HCT116 (cell line): ENCODE data around the gene JAG1. TPM values are rescaled to one million over a fixed set of nuclear protein-coding genes. Genes with fewer than 3 reads are reported as not detected.

Experiments
- ATAC-seq: fragments of 200-7000 bp; cut with Tn5 transposase; 2 replicates; pipeline ENCODE4 v1.9.1; 2020; ENCODE audit warnings: mild to moderate bottlenecking, moderate library complexity
- BruUV-seq: library from RNA; stranded (reverse); fragments of 400-500 nt; replicated peaks from 2 replicates; lab custom pipeline; 2021; lab: Mats Ljungman, UMichigan
- CTCF ChIA-PET: fragments of 300-600 bp; sonication (Branson Sonifier 250); formaldehyde crosslinking; loops from one replicate; lab custom pipeline; 2021; ENCODE audit warnings: antibody characterized with exemption; lab: Charles Lee
- POLR2A ChIA-PET: fragments of 300-600, 350-600 bp; sonication (Branson Sonifier 250); formaldehyde crosslinking; loops from one replicate; lab custom pipeline; 2021; ENCODE audit warnings: antibody characterized with exemption; lab: Charles Lee
- RAD21 ChIA-PET, 2 experiments: fragments of 300-600 bp; sonication (Branson Sonifier 250); formaldehyde crosslinking; loops; one replicate each; lab custom pipeline; 2023; ENCODE audit warnings: low total read pairs in 2 of 2; ENCODE audit not compliant: uncharacterized antibody in 2 of 2, unreplicated experiment in 2 of 2, low non-redundant PET in 1 of 2; lab: Charles Lee
- DNase-seq: peaks from one replicate; pipeline ENCODE4 v3.0.0-alpha.2; 2010; ENCODE audit warnings: low read depth, low spot score
- H2AFZ ChIP-seq: fragments of 200-600 bp; shearing (Covaris generic), sonication (generic); 2 replicates; pipeline ENCODE4 v1.6.1; 2017; ENCODE audit warnings: low read depth, mixed run types, mixed read lengths, antibody characterized with exemption, low read length; ENCODE audit not compliant: poor library complexity, severe bottlenecking
- H3K27ac ChIP-seq: 2 replicates; pipeline ENCODE4 v1.5.1; 2012; ENCODE audit warnings: low read depth, low read length
- H3K27me3 ChIP-seq: fragments of 200-600 bp; sonication (generic); 2 replicates; pipeline ENCODE4 v1.6.1; 2016; ENCODE audit warnings: mixed run types, low read length, mixed read lengths; ENCODE audit not compliant: insufficient read depth
- H3K36me3 ChIP-seq, 2 experiments: fragments of 200-500 bp in 1 of 2; fragments of 200-600 bp in 1 of 2; sonication (Bioruptor generic) in 1 of 2; sonication (generic) in 1 of 2; 2 replicates each; pipeline versions ENCODE4 v1.5.1 to v1.6.1; 2014 to 2016; ENCODE audit warnings: low read length in 2 of 2, inconsistent platforms in 1 of 2, mixed read lengths in 1 of 2, mixed run types in 1 of 2; ENCODE audit not compliant: insufficient read depth in 2 of 2, control insufficient read depth in 1 of 2
- H3K4me1 ChIP-seq, 2 experiments: fragments of 200-600 bp in 1 of 2; sonication (generic) in 1 of 2; 2 replicates each; pipeline versions ENCODE4 v1.5.1 to v1.6.1; 2012 to 2017; ENCODE audit warnings: low read length in 2 of 2, inconsistent platforms in 1 of 2, mild to moderate bottlenecking in 1 of 2, mixed read lengths in 1 of 2, mixed run types in 1 of 2, moderate library complexity in 1 of 2; ENCODE audit not compliant: insufficient read depth in 2 of 2, control insufficient read depth in 1 of 2
- H3K4me2 ChIP-seq: fragments of 200-600 bp; sonication (generic); 2 replicates; pipeline ENCODE4 v1.6.1; 2017; ENCODE audit warnings: mixed run types, low read length, mixed read lengths
- H3K4me3 ChIP-seq, 2 experiments: fragments of 200-600 bp in 1 of 2; sonication (generic) in 1 of 2; replicated peaks in 1 of 2; 2 replicates each; pipeline ENCODE4 v1.5.1; 2011 to 2016; ENCODE audit warnings: low read length in 2 of 2, control low read depth in 1 of 2, low read depth in 1 of 2, mild to moderate bottlenecking in 1 of 2, mixed read lengths in 1 of 2, mixed run types in 1 of 2
- H3K79me2 ChIP-seq: fragments of 200-600 bp; sonication (generic); 2 replicates; pipeline ENCODE4 v1.6.1; 2017; ENCODE audit warnings: mild to moderate bottlenecking, mixed run types, low read length, moderate library complexity, mixed read lengths; ENCODE audit not compliant: insufficient read depth
- H3K9ac ChIP-seq: fragments of 200-600 bp; sonication (generic); 2 replicates; pipeline ENCODE4 v1.6.1; 2016; ENCODE audit warnings: low read length, mixed read lengths
- H3K9me2 ChIP-seq: fragments of 200-600 bp; sonication (generic), shearing (Covaris generic); 2 replicates; pipeline ENCODE4 v1.6.1; 2017; ENCODE audit warnings: mixed run types, mild to moderate bottlenecking, moderate library complexity; ENCODE audit not compliant: insufficient read depth
- H3K9me3 ChIP-seq, 2 experiments: fragments of 200-500 bp in 1 of 2; fragments of 200-600 bp in 1 of 2; sonication (Bioruptor generic) in 1 of 2; sonication (generic) in 1 of 2; 2 replicates each; pipeline ENCODE4 v1.6.1; 2014 to 2017; ENCODE audit warnings: low read length in 2 of 2, mixed read lengths in 2 of 2, inconsistent platforms in 1 of 2, low read depth in 1 of 2, mild to moderate bottlenecking in 1 of 2, mixed run types in 1 of 2, moderate library complexity in 1 of 2; ENCODE audit not compliant: control insufficient read depth in 1 of 2, insufficient read depth in 1 of 2
- H4K20me1 ChIP-seq: fragments of 200-600 bp; sonication (generic), shearing (Covaris generic); 2 replicates; pipeline ENCODE4 v1.6.1; 2017; ENCODE audit warnings: mixed run types, mild to moderate bottlenecking, moderate library complexity; ENCODE audit not compliant: insufficient read depth
- CEBPB ChIP-seq: IDR thresholded peaks from 2 replicates; pipeline ENCODE4 v1.6.1; 2012; ENCODE audit warnings: low read depth
- ELF1 ChIP-seq: IDR thresholded peaks from 2 replicates; pipeline ENCODE4 v1.6.1; 2012; ENCODE audit warnings: low read depth, borderline replicate concordance
- EZH2 ChIP-seq: fragments of 200-600 bp; sonication (generic); IDR thresholded peaks from 2 replicates; pipeline ENCODE4 v1.6.1; 2017; ENCODE audit warnings: antibody characterized with exemption, mixed run types
- POLR2A ChIP-seq: IDR thresholded peaks from 2 replicates; pipeline ENCODE4 v1.7.0; 2011; ENCODE audit warnings: borderline replicate concordance; ENCODE audit not compliant: insufficient read depth, insufficient read length; ENCODE audit errors: extremely low read depth
- RAD21 ChIP-seq: IDR thresholded peaks from 2 replicates; pipeline ENCODE4 v1.6.1; 2012; ENCODE audit warnings: low read depth, mild to moderate bottlenecking
- SIN3A ChIP-seq: IDR thresholded peaks from 2 replicates; pipeline ENCODE4 v1.6.1; 2012; ENCODE audit warnings: low read depth
- SRF ChIP-seq: IDR thresholded peaks from 2 replicates; pipeline ENCODE4 v1.6.1; 2012; ENCODE audit warnings: low read depth
- YY1 ChIP-seq: IDR thresholded peaks from 2 replicates; pipeline ENCODE4 v1.6.1; 2011; ENCODE audit warnings: low read length, low read depth, moderate library complexity, mild to moderate bottlenecking; ENCODE audit not compliant: insufficient replicate concordance; ENCODE audit errors: extremely low read depth
- ZNF274 ChIP-seq: fragments of 200-500 bp; sonication (Bioruptor generic); IDR thresholded peaks from 2 replicates; pipeline ENCODE4 v1.6.1; 2014; ENCODE audit warnings: mild to moderate bottlenecking, low read depth, low read length, inconsistent platforms
- intact Hi-C: fragments of 100-400 bp; cut with micrococcal nuclease; formaldehyde crosslinking; loops from 2 replicates; pipeline ENCODE4 v1.10.0; 2022
- total RNA-seq: library from RNA; stranded (reverse); gene quantifications from one replicate; pipeline ENCODE4 v1.2.1, GENCODE V29; 2021; ENCODE audit not compliant: unreplicated experiment
- TF ChIP-seq, protein P1 (sequence below), 3 experiments: fragments of 200-600 bp in 1 of 3; sonication (generic) in 1 of 3; IDR thresholded peaks in 2 of 3; conservative IDR thresholded peaks in 1 of 3; 2 replicates each; pipeline ENCODE4 v1.5.1; 2012 to 2017; ENCODE audit warnings: low read depth in 2 of 3, low read length in 2 of 3, antibody characterized with exemption in 1 of 3, borderline replicate concordance in 1 of 3, control low read depth in 1 of 3, mild to moderate bottlenecking in 1 of 3, mixed read lengths in 1 of 3, mixed run types in 1 of 3, moderate library complexity in 1 of 3; ENCODE audit not compliant: insufficient read depth in 1 of 3

The JAG1 gene
- total RNA-seq, 1 experiment from 2014 or later = 31.9 TPM

DNA sequence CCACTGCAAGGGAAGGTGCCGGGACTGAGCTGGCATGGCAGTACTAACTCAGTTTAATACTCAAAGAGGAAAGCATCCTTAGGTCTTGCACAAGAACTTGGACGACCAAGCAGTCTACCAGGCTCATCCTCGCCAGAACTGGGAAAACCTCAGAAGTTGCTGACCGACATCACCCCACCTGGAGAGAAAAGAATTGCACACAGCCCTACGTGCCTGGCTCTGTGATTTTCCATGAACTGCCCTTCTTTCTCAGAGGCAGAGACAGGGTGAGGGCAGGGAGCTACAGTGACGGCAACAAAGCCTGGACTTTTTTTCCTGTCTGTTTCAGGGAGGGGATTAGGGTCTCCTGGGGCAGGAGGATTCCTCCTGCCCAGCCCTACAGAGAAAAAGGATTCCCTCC, 8.0 kb downstream of the JAG1 start:
- POLR2A ChIA-PET = interaction anchor here (0.7 kb wide), 1 partner anchor 8 kb away, joined by 3 read pairs; the partner anchor contains the start of gene JAG1
- Histone ChIP-seq H3K9me2 (no peaks in the 10 kb centered on the region), H3K27me3 (no peaks in the 10 kb centered on the region), H3K4me3 (no peak overlapping the region), H3K79me2 (peaks cover 21% of the 10 kb centered on the region; the same call in 1 of the 2 replicates), H4K20me1 (no peaks in the 10 kb centered on the region), H3K9me3 (no peaks in the 10 kb centered on the region), H3K27ac (no peak overlapping the region), H3K36me3 (peaks cover 23 to 44% of the 10 kb centered on the region in 2 experiments), H3K4me1 (peaks cover 7 to 20% of the 10 kb centered on the region in 2 experiments; a peak in 2 of 4 replicates), H3K9ac (no peak overlapping the region), H2AFZ (no peak overlapping the region), H3K4me2 (no peak overlapping the region)
- RAD21 ChIA-PET = no interaction called here
- intact Hi-C loops = no loop called here
- DNase-seq = no peak
- CTCF ChIA-PET = no interaction called here
- no TSS peak for BruUV-seq
- no peak for TF ChIP-seq SIN3A
- TF ChIP-seq, protein P1, sequence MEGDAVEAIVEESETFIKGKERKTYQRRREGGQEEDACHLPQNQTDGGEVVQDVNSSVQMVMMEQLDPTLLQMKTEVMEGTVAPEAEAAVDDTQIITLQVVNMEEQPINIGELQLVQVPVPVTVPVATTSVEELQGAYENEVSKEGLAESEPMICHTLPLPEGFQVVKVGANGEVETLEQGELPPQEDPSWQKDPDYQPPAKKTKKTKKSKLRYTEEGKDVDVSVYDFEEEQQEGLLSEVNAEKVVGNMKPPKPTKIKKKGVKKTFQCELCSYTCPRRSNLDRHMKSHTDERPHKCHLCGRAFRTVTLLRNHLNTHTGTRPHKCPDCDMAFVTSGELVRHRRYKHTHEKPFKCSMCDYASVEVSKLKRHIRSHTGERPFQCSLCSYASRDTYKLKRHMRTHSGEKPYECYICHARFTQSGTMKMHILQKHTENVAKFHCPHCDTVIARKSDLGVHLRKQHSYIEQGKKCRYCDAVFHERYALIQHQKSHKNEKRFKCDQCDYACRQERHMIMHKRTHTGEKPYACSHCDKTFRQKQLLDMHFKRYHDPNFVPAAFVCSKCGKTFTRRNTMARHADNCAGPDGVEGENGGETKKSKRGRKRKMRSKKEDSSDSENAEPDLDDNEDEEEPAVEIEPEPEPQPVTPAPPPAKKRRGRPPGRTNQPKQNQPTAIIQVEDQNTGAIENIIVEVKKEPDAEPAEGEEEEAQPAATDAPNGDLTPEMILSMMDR (IDR thresholded peaks at IDR 0.05 in 2 of 3, conservative IDR thresholded peaks at IDR 0.05 in 1 of 3; ENCODE audit: borderline replicate concordance in 1 of 3, insufficient read depth in 1 of 3, low read depth in 2 of 3, low read length in 2 of 3) = no peak
- no peak for TF ChIP-seq RAD21
- TF ChIP-seq YY1 = no peak
- TF ChIP-seq ZNF274 = no peak
- no peak for TF ChIP-seq SRF
- TF ChIP-seq EZH2 = no peak
- no peak for TF ChIP-seq ELF1
- TF ChIP-seq POLR2A = no peak
- no peak for TF ChIP-seq CEBPB
- TF ChIP-seq, all 23 proteins: peak for 0
- no peak for ATAC-seq
